ENCODE results near the gene ADD3. TPM values are rescaled to one million over a fixed set of nuclear protein-coding genes. Genes with fewer than 3 reads are reported as not detected.
"Not testable (repeated sequence)": the region's sequence is repeated elsewhere in the genome, so short reads cannot be mapped to it uniquely, and the experiment has no call there.

Gene ADD3
- total and polyA plus RNA-seq, 5 donors from 2014 or later, result 341 to 405 (median 376) TPM

- H3K36me3 Mint-ChIP-seq, result peaks cover 61% of the 10 kb centered on the region
- H3K4me3 ChIP-seq (ENCODE audit: low read depth, low read length), result no peak overlapping the region
- no peaks in the 10 kb centered on the region for H3K9me3 Mint-ChIP-seq
- H3K27ac ChIP-seq (ENCODE audit: insufficient read depth, low read length, poor library complexity, severe bottlenecking), result no peak overlapping the region
- H3K9me3 ChIP-seq (ENCODE audit: control insufficient read depth in 2 of 2, low read length in 2 of 2), result no peaks in the 10 kb centered on the region
- no peak overlapping the region for H3K4me3 Mint-ChIP-seq
- no peaks in the 10 kb centered on the region for H3K4me1 ChIP-seq (ENCODE audit: control insufficient read depth, insufficient read depth, low read length, poor library complexity, severe bottlenecking)
- DNase-seq, result no peak
- H3K4me1 Mint-ChIP-seq, result peaks cover under 1 to 13% (median 7%) of the 10 kb centered on the region in 4 donors
- H3K27me3 ChIP-seq (ENCODE audit: control insufficient read depth, insufficient read depth, low read length), result no peaks in the 10 kb centered on the region
- H3K27ac Mint-ChIP-seq, result peak overlapping the region; percentile 1 to 57 (median 50)
- ATAC-seq (ENCODE audit: low read depth in 2 of 2), result no peak
- peaks cover 83% of the 10 kb centered on the region for H3K36me3 ChIP-seq (ENCODE audit: control insufficient read depth, insufficient read depth, low read length)
- no peaks in the 10 kb centered on the region for H3K27me3 Mint-ChIP-seq
Observed at GRCh38 chr10:110115784-110116520, 108.2 kb downstream of the ADD3 start.

- no peaks in the 10 kb centered on the region for H3K27me3 Mint-ChIP-seq
- Histone ChIP-seq H3K9me3 (ENCODE audit: control insufficient read depth in 2 of 2, low read length in 2 of 2) (no peaks in the 10 kb centered on the region), H3K36me3 (ENCODE audit: control insufficient read depth, insufficient read depth, low read length) (peaks cover 80% of the 10 kb centered on the region), H3K4me1 (ENCODE audit: control insufficient read depth, insufficient read depth, low read length, poor library complexity, severe bottlenecking) (no peaks in the 10 kb centered on the region), H3K27ac (ENCODE audit: insufficient read depth, low read length, poor library complexity, severe bottlenecking) (no peak overlapping the region), H3K4me3 (ENCODE audit: low read depth, low read length) (no peak overlapping the region), H3K27me3 (ENCODE audit: control insufficient read depth, insufficient read depth, low read length) (no peaks in the 10 kb centered on the region)
- H3K9me3 Mint-ChIP-seq, result no peaks in the 10 kb centered on the region
- no peak overlapping the region for H3K4me3 Mint-ChIP-seq
- H3K4me1 Mint-ChIP-seq, result peaks cover 0 to 15% (median 9%) of the 10 kb centered on the region in 4 donors
- H3K27ac Mint-ChIP-seq, result peak overlapping the region in 2 of 3 donors; percentile 23 to 58
- DNase-seq (no peak), ATAC-seq (ENCODE audit: low read depth in 2 of 2) (no peak)
- H3K36me3 Mint-ChIP-seq, result peaks cover 73% of the 10 kb centered on the region
Observed at GRCh38 chr10:110118891-110119621, 111.3 kb downstream of the ADD3 start.

- Mint-ChIP-seq H3K36me3 (peaks cover 60% of the 10 kb centered on the region), H3K27ac (peak overlapping the region in 1 of 3 donors; percentile 23), H3K4me3 (no peak overlapping the region), H3K9me3 (no peaks in the 10 kb centered on the region), H3K4me1 (peaks cover 0 to 18% (median 1%) of the 10 kb centered on the region in 4 donors), H3K27me3 (no peaks in the 10 kb centered on the region)
- Histone ChIP-seq H3K27me3 (ENCODE audit: control insufficient read depth, insufficient read depth, low read length) (no peaks in the 10 kb centered on the region), H3K4me3 (ENCODE audit: low read depth, low read length) (no peak overlapping the region), H3K27ac (ENCODE audit: insufficient read depth, low read length, poor library complexity, severe bottlenecking) (no peak overlapping the region), H3K9me3 (ENCODE audit: control insufficient read depth in 2 of 2, low read length in 2 of 2) (no peaks in the 10 kb centered on the region), H3K4me1 (ENCODE audit: control insufficient read depth, insufficient read depth, low read length, poor library complexity, severe bottlenecking) (no peaks in the 10 kb centered on the region), H3K36me3 (ENCODE audit: control insufficient read depth, insufficient read depth, low read length) (peaks cover 75% of the 10 kb centered on the region)
- no peak for DNase-seq
- ATAC-seq (ENCODE audit: low read depth in 2 of 2), result no peak
Observed at GRCh38 chr10:110123594-110123993, 115.8 kb downstream of the ADD3 start.

- Mint-ChIP-seq H3K36me3 (peaks cover 48% of the 10 kb centered on the region), H3K27me3 (no peaks in the 10 kb centered on the region), H3K9me3 (no peaks in the 10 kb centered on the region), H3K4me3 (peak overlapping the region in 1 of 4 donors; percentile 26), H3K4me1 (peaks cover 0 to 14% (median 1%) of the 10 kb centered on the region in 4 donors), H3K27ac (peak overlapping the region in 2 of 3 donors; percentile 38 to 59)
- DNase-seq (no peak), ATAC-seq (ENCODE audit: low read depth in 2 of 2) (no peak)
- Histone ChIP-seq H3K36me3 (ENCODE audit: control insufficient read depth, insufficient read depth, low read length) (peaks cover 83% of the 10 kb centered on the region), H3K27me3 (ENCODE audit: control insufficient read depth, insufficient read depth, low read length) (no peaks in the 10 kb centered on the region), H3K27ac (ENCODE audit: insufficient read depth, low read length, poor library complexity, severe bottlenecking) (no peak overlapping the region), H3K9me3 (ENCODE audit: control insufficient read depth in 2 of 2, low read length in 2 of 2) (no peaks in the 10 kb centered on the region), H3K4me3 (ENCODE audit: low read depth, low read length) (no peak overlapping the region), H3K4me1 (ENCODE audit: control insufficient read depth, insufficient read depth, low read length, poor library complexity, severe bottlenecking) (no peaks in the 10 kb centered on the region)
Observed at GRCh38 chr10:110129490-110129889, 121.7 kb downstream of the ADD3 start.

GRCh38 chr10:110134917-110135316 lies 127.1 kb downstream of the ADD3 start:
- H3K27me3 Mint-ChIP-seq, result no peaks in the 10 kb centered on the region
- H3K9me3 Mint-ChIP-seq, result no peaks in the 10 kb centered on the region

GRCh38 chr10:110135836-110136235 lies 128.1 kb downstream of the ADD3 start:
- peaks cover 48% of the 10 kb centered on the region for H3K36me3 ChIP-seq (ENCODE audit: control insufficient read depth, insufficient read depth, low read length)
- not testable (repeated sequence) for DNase-seq; H3K9me3 ChIP-seq (ENCODE audit: control insufficient read depth in 2 of 2, low read length in 2 of 2); H3K4me1 ChIP-seq (ENCODE audit: control insufficient read depth, insufficient read depth, low read length, poor library complexity, severe bottlenecking); H3K27me3 Mint-ChIP-seq; ATAC-seq (ENCODE audit: low read depth in 2 of 2); H3K27me3 ChIP-seq (ENCODE audit: control insufficient read depth, insufficient read depth, low read length); H3K4me3 Mint-ChIP-seq; H3K4me3 ChIP-seq (ENCODE audit: low read depth, low read length); H3K27ac ChIP-seq (ENCODE audit: insufficient read depth, low read length, poor library complexity, severe bottlenecking); H3K9me3 Mint-ChIP-seq; H3K27ac Mint-ChIP-seq
- peaks cover 9 to 19% (median 15%) of the 10 kb centered on the region in 4 donors for H3K4me1 Mint-ChIP-seq
- H3K36me3 Mint-ChIP-seq, result peaks cover 16% of the 10 kb centered on the region

More at GRCh38 chr10:110134917-110135316, 127.1 kb downstream of the ADD3 start:
- Histone ChIP-seq H3K27ac (ENCODE audit: insufficient read depth, low read length, poor library complexity, severe bottlenecking) (peak overlapping the region; percentile 9), H3K9me3 (ENCODE audit: control insufficient read depth in 2 of 2, low read length in 2 of 2) (no peaks in the 10 kb centered on the region), H3K36me3 (ENCODE audit: control insufficient read depth, insufficient read depth, low read length) (peaks cover 58% of the 10 kb centered on the region), H3K27me3 (ENCODE audit: control insufficient read depth, insufficient read depth, low read length) (no peaks in the 10 kb centered on the region), H3K4me1 (ENCODE audit: control insufficient read depth, insufficient read depth, low read length, poor library complexity, severe bottlenecking) (peaks cover 9% of the 10 kb centered on the region), H3K4me3 (ENCODE audit: low read depth, low read length) (no peak overlapping the region)
- peaks cover 9 to 21% (median 15%) of the 10 kb centered on the region in 4 donors for H3K4me1 Mint-ChIP-seq
- peaks cover 20% of the 10 kb centered on the region for H3K36me3 Mint-ChIP-seq
- no peak overlapping the region for H3K4me3 Mint-ChIP-seq
- DNase-seq, result no peak
- no peak for ATAC-seq (ENCODE audit: low read depth in 2 of 2)
- no peak overlapping the region for H3K27ac Mint-ChIP-seq

GRCh38 chr10:110137142-110137545 lies 129.4 kb downstream of the ADD3 start:
- ATAC-seq (ENCODE audit: low read depth in 2 of 2), result peak; percentile 67
- H3K4me1 Mint-ChIP-seq, result peaks cover 9 to 28% (median 18%) of the 10 kb centered on the region in 4 donors
- H3K36me3 ChIP-seq (ENCODE audit: control insufficient read depth, insufficient read depth, low read length), result peaks cover 35% of the 10 kb centered on the region
- peaks cover 9% of the 10 kb centered on the region for H3K4me1 ChIP-seq (ENCODE audit: control insufficient read depth, insufficient read depth, low read length, poor library complexity, severe bottlenecking)
- H3K27ac Mint-ChIP-seq, result peak overlapping the region; percentile 8 to 52 (median 15)
- peak overlapping the region; percentile 38 for H3K27ac ChIP-seq (ENCODE audit: insufficient read depth, low read length, poor library complexity, severe bottlenecking)
- H3K9me3 ChIP-seq (ENCODE audit: control insufficient read depth in 2 of 2, low read length in 2 of 2), result no peaks in the 10 kb centered on the region
- DNase-seq, result peak in 2 of 3 donors; percentile 65 to 66
- no peaks in the 10 kb centered on the region for H3K27me3 ChIP-seq (ENCODE audit: control insufficient read depth, insufficient read depth, low read length)
- peaks cover 3% of the 10 kb centered on the region for H3K27me3 Mint-ChIP-seq
- H3K36me3 Mint-ChIP-seq, result peaks cover 8% of the 10 kb centered on the region
- H3K4me3 Mint-ChIP-seq, result no peak overlapping the region
- H3K4me3 ChIP-seq (ENCODE audit: low read depth, low read length), result no peak overlapping the region
- H3K9me3 Mint-ChIP-seq, result no peaks in the 10 kb centered on the region

Measured in CD4-positive, CD25-positive, alpha-beta regulatory T cell (primary cell).